SH-SY5Y (cell line): ENCODE measurements around the gene AQP5.

Source experiments
- GATA2 ChIP-seq: IDR thresholded peaks from 2 replicates; pipeline ENCODE4 v1.6.1; 2011; ENCODE audit warnings: mild to moderate bottlenecking, low read depth, low read length
- GATA3 ChIP-seq: IDR thresholded peaks from 2 replicates; pipeline ENCODE4 v1.6.1; 2011; ENCODE audit warnings: low read depth, mild to moderate bottlenecking, low read length, moderate library complexity

DNA sequence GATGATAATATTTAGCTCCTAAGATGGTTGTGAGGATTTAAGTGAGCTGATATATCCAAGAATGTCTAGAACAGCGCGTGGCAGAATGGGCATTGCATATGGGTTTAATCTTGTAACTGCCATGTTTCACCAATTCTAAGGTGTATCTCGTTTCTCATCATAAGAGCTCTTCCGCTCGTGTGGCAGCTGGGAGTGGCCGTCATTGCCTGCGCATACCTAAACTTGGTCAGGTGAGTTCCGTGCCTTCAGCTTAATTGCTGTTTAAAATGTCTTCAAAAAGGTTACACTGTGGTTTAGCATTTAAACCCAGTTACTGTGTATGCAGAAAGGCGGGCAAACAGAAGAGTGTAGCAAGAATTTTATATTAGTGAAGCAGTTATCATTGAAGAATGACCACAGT lies 15.6 kb upstream of the AQP5 start:
- TF ChIP-seq GATA3 (no peak), GATA2 (no peak)
